HL-60 (cell line): Measurements from ENCODE around the gene NHSL2.

ENCODE experiments used
- DNase-seq, 2 experiments: peaks; one replicate each; pipeline ENCODE4 v3.0.0-alpha.2; 2010 to 2020; ENCODE audit warnings: low read depth in 1 of 2, low spot score in 1 of 2
- H3K27ac ChIP-seq: fragments of 250-450 bp; sonication (Bioruptor Pico); replicated peaks from 2 replicates; pipeline ENCODE4 v1.5.1; 2020; ENCODE audit warnings: mild to moderate bottlenecking, moderate library complexity
- H3K27me3 ChIP-seq: fragments of 250-450 bp; sonication (Bioruptor Pico); 2 replicates; pipeline ENCODE4 v1.5.1; 2021; ENCODE audit warnings: mild to moderate bottlenecking, moderate library complexity; ENCODE audit not compliant: insufficient read depth, poor library complexity, severe bottlenecking
- H3K4me3 ChIP-seq: replicated peaks from 2 replicates; pipeline ENCODE4 v1.5.1; 2011; ENCODE audit warnings: mild to moderate bottlenecking, control low read depth, low read length; ENCODE audit not compliant: insufficient read depth
- GABPA ChIP-seq: IDR thresholded peaks from 2 replicates; pipeline ENCODE4 v1.6.1; 2012; ENCODE audit warnings: low read depth
- POLR2AphosphoS5 ChIP-seq: IDR thresholded peaks from 2 replicates; pipeline ENCODE4 v1.6.1; 2012; ENCODE audit warnings: low read depth
- SPI1 ChIP-seq: IDR thresholded peaks from 2 replicates; pipeline ENCODE4 v1.6.1; 2012; ENCODE audit warnings: low read depth, mild to moderate bottlenecking, borderline replicate concordance
- TF ChIP-seq, protein P1 (sequence below): IDR thresholded peaks from one replicate; pipeline ENCODE4 v1.5.1; 2011; ENCODE audit warnings: low read length, control low read depth, inconsistent platforms; ENCODE audit not compliant: insufficient read depth
- TF ChIP-seq, protein P2 (sequence below): IDR thresholded peaks from 2 replicates; pipeline ENCODE4 v1.6.1; 2012; ENCODE audit warnings: low read depth; ENCODE audit not compliant: insufficient replicate concordance

NHSL2 gene

DNA sequence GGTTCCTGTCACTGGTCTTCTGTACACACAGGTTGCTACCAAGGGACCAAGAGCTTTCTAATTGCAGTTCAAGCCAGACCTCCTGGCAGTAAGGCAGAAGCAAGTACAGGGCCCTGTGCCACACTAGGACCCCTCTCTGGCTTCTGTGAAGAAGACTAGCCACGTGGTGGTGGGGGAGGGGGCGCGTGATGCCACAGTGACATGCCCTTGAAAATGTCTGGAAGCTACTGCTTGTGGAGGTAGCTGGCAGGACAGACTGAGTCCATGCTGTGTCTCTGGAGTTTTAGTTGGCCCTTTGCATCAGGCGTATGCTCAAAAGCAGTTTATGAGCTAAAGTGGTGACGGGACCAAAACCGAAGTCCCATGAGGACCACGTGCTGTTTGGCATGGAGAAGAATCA lies 170.2 kb downstream of the NHSL2 start:
- H3K27ac ChIP-seq: no peak overlapping the region
- no peaks in the 10 kb centered on the region for H3K27me3 ChIP-seq
- no peak overlapping the region for H3K4me3 ChIP-seq
- TF ChIP-seq SPI1 (no peak), GABPA (no peak)
- TF ChIP-seq, protein P1, sequence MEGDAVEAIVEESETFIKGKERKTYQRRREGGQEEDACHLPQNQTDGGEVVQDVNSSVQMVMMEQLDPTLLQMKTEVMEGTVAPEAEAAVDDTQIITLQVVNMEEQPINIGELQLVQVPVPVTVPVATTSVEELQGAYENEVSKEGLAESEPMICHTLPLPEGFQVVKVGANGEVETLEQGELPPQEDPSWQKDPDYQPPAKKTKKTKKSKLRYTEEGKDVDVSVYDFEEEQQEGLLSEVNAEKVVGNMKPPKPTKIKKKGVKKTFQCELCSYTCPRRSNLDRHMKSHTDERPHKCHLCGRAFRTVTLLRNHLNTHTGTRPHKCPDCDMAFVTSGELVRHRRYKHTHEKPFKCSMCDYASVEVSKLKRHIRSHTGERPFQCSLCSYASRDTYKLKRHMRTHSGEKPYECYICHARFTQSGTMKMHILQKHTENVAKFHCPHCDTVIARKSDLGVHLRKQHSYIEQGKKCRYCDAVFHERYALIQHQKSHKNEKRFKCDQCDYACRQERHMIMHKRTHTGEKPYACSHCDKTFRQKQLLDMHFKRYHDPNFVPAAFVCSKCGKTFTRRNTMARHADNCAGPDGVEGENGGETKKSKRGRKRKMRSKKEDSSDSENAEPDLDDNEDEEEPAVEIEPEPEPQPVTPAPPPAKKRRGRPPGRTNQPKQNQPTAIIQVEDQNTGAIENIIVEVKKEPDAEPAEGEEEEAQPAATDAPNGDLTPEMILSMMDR: no peak
- TF ChIP-seq, protein P2, sequence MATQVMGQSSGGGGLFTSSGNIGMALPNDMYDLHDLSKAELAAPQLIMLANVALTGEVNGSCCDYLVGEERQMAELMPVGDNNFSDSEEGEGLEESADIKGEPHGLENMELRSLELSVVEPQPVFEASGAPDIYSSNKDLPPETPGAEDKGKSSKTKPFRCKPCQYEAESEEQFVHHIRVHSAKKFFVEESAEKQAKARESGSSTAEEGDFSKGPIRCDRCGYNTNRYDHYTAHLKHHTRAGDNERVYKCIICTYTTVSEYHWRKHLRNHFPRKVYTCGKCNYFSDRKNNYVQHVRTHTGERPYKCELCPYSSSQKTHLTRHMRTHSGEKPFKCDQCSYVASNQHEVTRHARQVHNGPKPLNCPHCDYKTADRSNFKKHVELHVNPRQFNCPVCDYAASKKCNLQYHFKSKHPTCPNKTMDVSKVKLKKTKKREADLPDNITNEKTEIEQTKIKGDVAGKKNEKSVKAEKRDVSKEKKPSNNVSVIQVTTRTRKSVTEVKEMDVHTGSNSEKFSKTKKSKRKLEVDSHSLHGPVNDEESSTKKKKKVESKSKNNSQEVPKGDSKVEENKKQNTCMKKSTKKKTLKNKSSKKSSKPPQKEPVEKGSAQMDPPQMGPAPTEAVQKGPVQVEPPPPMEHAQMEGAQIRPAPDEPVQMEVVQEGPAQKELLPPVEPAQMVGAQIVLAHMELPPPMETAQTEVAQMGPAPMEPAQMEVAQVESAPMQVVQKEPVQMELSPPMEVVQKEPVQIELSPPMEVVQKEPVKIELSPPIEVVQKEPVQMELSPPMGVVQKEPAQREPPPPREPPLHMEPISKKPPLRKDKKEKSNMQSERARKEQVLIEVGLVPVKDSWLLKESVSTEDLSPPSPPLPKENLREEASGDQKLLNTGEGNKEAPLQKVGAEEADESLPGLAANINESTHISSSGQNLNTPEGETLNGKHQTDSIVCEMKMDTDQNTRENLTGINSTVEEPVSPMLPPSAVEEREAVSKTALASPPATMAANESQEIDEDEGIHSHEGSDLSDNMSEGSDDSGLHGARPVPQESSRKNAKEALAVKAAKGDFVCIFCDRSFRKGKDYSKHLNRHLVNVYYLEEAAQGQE: no peak
- DNase-seq: no peak

DNA sequence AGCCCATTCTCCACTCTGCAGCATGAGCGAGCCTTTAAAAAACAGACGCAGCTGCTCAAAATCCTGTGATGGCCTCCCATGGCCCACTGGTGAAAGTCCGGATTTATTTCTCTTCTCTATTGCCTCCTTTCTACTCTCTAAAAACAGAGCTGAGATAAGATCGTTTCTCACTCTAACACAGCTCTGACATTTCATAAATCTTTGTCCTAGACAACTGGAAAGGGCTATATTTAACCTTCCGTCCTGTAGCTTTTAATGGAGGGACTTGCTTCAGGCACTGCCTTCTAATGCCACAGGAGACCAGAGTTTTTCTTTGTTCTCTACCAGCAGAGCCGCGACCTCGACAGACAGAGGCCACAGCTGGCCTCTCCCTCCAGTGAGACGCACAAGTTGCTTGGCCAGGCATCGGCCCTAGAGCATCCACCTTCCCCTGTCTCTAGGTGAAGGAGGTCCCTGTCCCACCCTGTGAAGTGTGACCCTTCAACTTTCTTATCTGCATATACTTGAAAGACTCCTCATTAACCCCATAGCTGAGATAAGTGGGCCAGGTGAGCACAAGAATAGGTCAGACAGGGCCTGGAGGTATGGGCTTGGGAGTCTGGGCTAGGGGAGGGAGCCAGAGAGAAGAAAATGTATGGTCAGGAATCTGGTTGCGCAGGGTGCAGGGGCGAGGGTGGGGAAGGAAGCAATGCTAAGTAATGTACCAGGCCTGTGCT lies 171.1 kb downstream of the NHSL2 start:
- no peak overlapping the region for H3K27ac ChIP-seq
- no peak for DNase-seq
- TF ChIP-seq, protein P1: no peak
- no peak for TF ChIP-seq SPI1
- no peaks in the 10 kb centered on the region for H3K27me3 ChIP-seq
- no peak overlapping the region for H3K4me3 ChIP-seq

DNA sequence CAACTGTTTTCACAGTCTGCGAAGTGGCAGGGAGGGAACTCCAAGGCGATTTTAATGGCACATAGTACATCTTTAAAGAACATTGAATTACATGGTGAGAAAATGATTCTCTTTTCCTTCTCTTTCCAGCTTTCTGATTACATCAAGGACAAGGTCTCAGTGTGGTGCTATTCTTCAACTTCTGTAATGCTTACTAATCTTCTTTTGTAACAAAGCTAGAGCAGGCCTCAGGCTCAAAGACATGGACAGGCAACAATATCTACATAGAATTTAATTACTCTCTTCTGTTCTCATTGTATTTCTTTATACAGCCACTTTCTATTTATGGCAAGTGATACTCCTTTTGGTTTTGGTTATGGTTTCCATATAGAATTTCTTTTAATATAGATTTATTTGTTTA lies 172.6 kb downstream of the NHSL2 start:
- DNase-seq: no peak
- no peak overlapping the region for H3K4me3 ChIP-seq
- H3K27ac ChIP-seq: no peak overlapping the region
- TF ChIP-seq GABPA (no peak), POLR2AphosphoS5 (no peak), SPI1 (no peak)
- TF ChIP-seq, protein P1: no peak
- TF ChIP-seq, protein P2: no peak
- H3K27me3 ChIP-seq: no peaks in the 10 kb centered on the region

DNA sequence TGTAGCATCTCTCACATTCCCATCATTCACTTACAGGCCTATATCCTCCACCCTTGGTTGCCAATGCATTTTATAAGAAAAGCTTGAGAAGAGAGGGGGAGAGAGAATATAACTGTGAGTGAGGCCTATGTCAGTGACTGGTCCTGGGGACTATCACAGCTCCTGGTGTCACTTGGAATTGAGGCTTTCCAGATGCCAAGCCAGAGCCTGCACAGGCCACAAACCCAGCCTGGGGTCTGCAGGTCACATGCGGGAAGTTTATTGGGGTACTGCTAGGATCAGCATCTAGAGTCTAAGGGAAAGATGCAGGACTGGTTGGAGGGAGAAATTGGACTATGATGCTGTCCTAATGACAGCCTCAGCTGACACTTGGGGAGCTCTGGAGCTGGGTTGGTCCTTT lies 173.5 kb downstream of the NHSL2 start:
- Histone ChIP-seq H3K27me3 (no peaks in the 10 kb centered on the region), H3K27ac (no peak overlapping the region), H3K4me3 (no peak overlapping the region)
- no peak for DNase-seq
- no peak for TF ChIP-seq GABPA
- TF ChIP-seq SPI1: no peak
- TF ChIP-seq, protein P2: no peak
- no peak for TF ChIP-seq POLR2AphosphoS5
- TF ChIP-seq, protein P1: no peak
